ENCODE measurements around the gene TMEM92. TPM values are rescaled to one million over a fixed set of nuclear protein-coding genes. Genes with fewer than 3 reads are reported as not detected.

The TMEM92 gene
- polyA plus RNA-seq, 1 donor (not counting 4 experiments of a cell fraction or from before 2014, with no cell fraction given): 0.88 TPM

GRCh38 chr17:50289991-50290702 lies 15.9 kb downstream of the TMEM92 start:
- no peaks in the 10 kb centered on the region for H4K20me1 ChIP-seq (ENCODE audit: control insufficient read depth, extremely low read depth, insufficient read depth, low read length)
- H3K9me1 ChIP-seq (ENCODE audit: control insufficient read depth, extremely low read depth, insufficient read depth, low read length): no peaks in the 10 kb centered on the region
- H3K4me3 ChIP-seq (ENCODE audit: control insufficient read depth in 2 of 3, extremely low read depth in 1 of 3, insufficient read depth in 2 of 3, low read depth in 1 of 3, low read length in 3 of 3): peak overlapping the region in 1 of 3 experiments; percentile 28
- dilution Hi-C loops (cut with MboI; ENCODE audit: extremely low pct_ligation_motif_present, low sequenced_read_pairs): no loop called here
- DNase-seq (ENCODE audit: low read depth, low spot score) (peak; percentile 55), FAIRE-seq (peak; percentile 96)
- peak overlapping the region; percentile 72 for H3K27ac ChIP-seq (ENCODE audit: control insufficient read depth, insufficient read depth, low read length)
- peak overlapping the region; percentile 93 for H2AFZ ChIP-seq (ENCODE audit: control insufficient read depth, low read length)
- H3K4me1 ChIP-seq (ENCODE audit: control insufficient read depth, extremely low read depth, insufficient read depth, low read length): peaks cover 20% of the 10 kb centered on the region
- H3K27me3 ChIP-seq (ENCODE audit: control insufficient read depth, extremely low read depth, insufficient read depth, low read length): no peaks in the 10 kb centered on the region
- TF ChIP-seq CTCF (optimal IDR thresholded peaks at IDR 0.05 in 1 of 3, IDR thresholded peaks at IDR 0.05 in 1 of 3, conservative IDR thresholded peaks at IDR 0.05 in 1 of 3; ENCODE audit: extremely low read depth in 1 of 3, insufficient read depth in 2 of 3, low read length in 3 of 3) (no peak), EZH2 (IDR thresholded peaks at IDR 0.05; ENCODE audit: low read length) (no peak)
- H3K36me3 ChIP-seq (ENCODE audit: control insufficient read depth in 2 of 2, extremely low read depth in 1 of 2, insufficient read depth in 2 of 2, low read length in 2 of 2): no peaks in the 10 kb centered on the region
- H3K79me2 ChIP-seq (ENCODE audit: control insufficient read depth, insufficient read depth, low read length): no peaks in the 10 kb centered on the region
- no peaks in the 10 kb centered on the region for H3K9me3 ChIP-seq (ENCODE audit: control insufficient read depth, low read depth, low read length)
- peak overlapping the region; percentile 45 for H3K9ac ChIP-seq (ENCODE audit: control insufficient read depth, extremely low read depth, insufficient read depth, low read length)
- peak overlapping the region; percentile 82 for H3K4me2 ChIP-seq (ENCODE audit: control insufficient read depth, extremely low read depth, insufficient read depth, low read depth, low read length)

GRCh38 chr17:50290933-50291332 lies 16.7 kb downstream of the TMEM92 start:
- Histone ChIP-seq H3K4me2 (ENCODE audit: control insufficient read depth, extremely low read depth, insufficient read depth, low read depth, low read length) (no peak overlapping the region), H4K20me1 (ENCODE audit: control insufficient read depth, extremely low read depth, insufficient read depth, low read length) (no peaks in the 10 kb centered on the region), H3K9ac (ENCODE audit: control insufficient read depth, extremely low read depth, insufficient read depth, low read length) (no peak overlapping the region), H3K36me3 (ENCODE audit: control insufficient read depth in 2 of 2, extremely low read depth in 1 of 2, insufficient read depth in 2 of 2, low read length in 2 of 2) (no peaks in the 10 kb centered on the region), H3K4me1 (ENCODE audit: control insufficient read depth, extremely low read depth, insufficient read depth, low read length) (peaks cover 20% of the 10 kb centered on the region), H3K9me1 (ENCODE audit: control insufficient read depth, extremely low read depth, insufficient read depth, low read length) (no peaks in the 10 kb centered on the region), H3K4me3 (ENCODE audit: control insufficient read depth in 2 of 3, extremely low read depth in 1 of 3, insufficient read depth in 2 of 3, low read depth in 1 of 3, low read length in 3 of 3) (no peak overlapping the region), H3K27me3 (ENCODE audit: control insufficient read depth, extremely low read depth, insufficient read depth, low read length) (no peaks in the 10 kb centered on the region), H3K9me3 (ENCODE audit: control insufficient read depth, low read depth, low read length) (no peaks in the 10 kb centered on the region), H3K79me2 (ENCODE audit: control insufficient read depth, insufficient read depth, low read length) (no peaks in the 10 kb centered on the region), H3K27ac (ENCODE audit: control insufficient read depth, insufficient read depth, low read length) (no peak overlapping the region), H2AFZ (ENCODE audit: control insufficient read depth, low read length) (no peak overlapping the region)
- FAIRE-seq: no peak
- TF ChIP-seq CTCF (optimal IDR thresholded peaks at IDR 0.05 in 1 of 3, IDR thresholded peaks at IDR 0.05 in 1 of 3, conservative IDR thresholded peaks at IDR 0.05 in 1 of 3; ENCODE audit: extremely low read depth in 1 of 3, insufficient read depth in 2 of 3, low read length in 3 of 3): no peak
- no peak for TF ChIP-seq EZH2 (IDR thresholded peaks at IDR 0.05; ENCODE audit: low read length)
- dilution Hi-C loops (cut with MboI; ENCODE audit: extremely low pct_ligation_motif_present, low sequenced_read_pairs): no loop called here
- no peak for DNase-seq (ENCODE audit: low read depth, low spot score)

All from keratinocyte (primary cell).